WTC11 (cell line): ENCODE results near the gene SLC5A2. TPM values are rescaled to one million over a fixed set of nuclear protein-coding genes. Genes with fewer than 3 reads are reported as not detected.

ENCODE experiments used
- ATAC-seq: fragments of 200-7000 bp; cut with Tn5 transposase; 2 replicates; pipeline ENCODE4 v1.10.0; 2021; ENCODE audit warnings: mild to moderate bottlenecking, moderate library complexity
- CTCF ChIA-PET: fragments of 300-600 bp; sonication (Branson Sonifier 250); formaldehyde crosslinking; loops from one replicate; lab custom pipeline; 2021; ENCODE audit warnings: antibody characterized with exemption; lab: Charles Lee
- POLR2A ChIA-PET: fragments of 350-600 bp; sonication (Branson Sonifier 250); formaldehyde crosslinking; loops from one replicate; lab custom pipeline; 2021; ENCODE audit warnings: antibody characterized with exemption; lab: Charles Lee
- DNase-seq: peaks from one replicate; pipeline ENCODE4 v3.0.0; 2021; ENCODE audit warnings: low spot score
- H3K27ac Mint-ChIP-seq: 2 replicates; pipeline ENCODE4 v1.8.0; 2021; ENCODE audit warnings: mixed read lengths
- H3K27me3 Mint-ChIP-seq: 2 replicates; pipeline ENCODE4 v1.8.0; 2021; ENCODE audit warnings: low read depth, mild to moderate bottlenecking, moderate library complexity, mixed read lengths
- H3K36me3 Mint-ChIP-seq: 2 replicates; pipeline ENCODE4 v1.8.0; 2021; ENCODE audit warnings: mixed read lengths
- H3K4me1 Mint-ChIP-seq: 2 replicates; pipeline ENCODE4 v1.8.0; 2022; ENCODE audit warnings: mixed read lengths
- H3K4me3 Mint-ChIP-seq: 2 replicates; pipeline ENCODE4 v1.8.0; 2021; ENCODE audit warnings: mild to moderate bottlenecking, moderate library complexity, mixed read lengths
- H3K9me3 Mint-ChIP-seq: 2 replicates; pipeline ENCODE4 v1.8.0; 2021; ENCODE audit warnings: mixed read lengths
- AFF4 ChIP-seq: sonication (generic); formaldehyde crosslinking; IDR thresholded peaks from 2 replicates; pipeline ENCODE4 v1.8.1; 2023; ENCODE audit warnings: mild to moderate bottlenecking, missing genetic modification reagents, borderline replicate concordance
- CBFB ChIP-seq: sonication (generic); formaldehyde crosslinking; IDR thresholded peaks from 2 replicates; pipeline ENCODE4 v1.8.1; 2022; ENCODE audit warnings: mild to moderate bottlenecking, low read depth, missing genetic modification reagents
- CREB1 ChIP-seq: sonication (generic); formaldehyde crosslinking; IDR thresholded peaks from 2 replicates; pipeline ENCODE4 v1.8.0; 2023; ENCODE audit warnings: mild to moderate bottlenecking, missing genetic modification reagents
- EMX1 ChIP-seq: fragments of 250-450 bp; sonication (Bioruptor Pico); IDR thresholded peaks from 2 replicates; pipeline ENCODE4 v1.8.0; 2021; ENCODE audit warnings: mild to moderate bottlenecking
- GTF2I ChIP-seq: fragments of 250-450 bp; sonication (Bioruptor Pico); conservative IDR thresholded peaks from 2 replicates; pipeline ENCODE4 v1.4.0; 2021; ENCODE audit warnings: mild to moderate bottlenecking
- HMGA2 ChIP-seq: fragments of 250-450 bp; sonication (Bioruptor Pico); IDR thresholded peaks from 2 replicates; pipeline ENCODE4 v1.4.0; 2021; ENCODE audit warnings: mild to moderate bottlenecking, moderate library complexity
- KAT7 ChIP-seq: sonication (generic); formaldehyde crosslinking; IDR thresholded peaks from 2 replicates; pipeline ENCODE4 v1.8.1; 2023; ENCODE audit warnings: missing genetic modification reagents, mild to moderate bottlenecking, borderline replicate concordance
- NFYB ChIP-seq: sonication (generic); formaldehyde crosslinking; conservative IDR thresholded peaks from 2 replicates; pipeline ENCODE4 v1.8.0; 2022; ENCODE audit warnings: low read depth, missing genetic modification reagents
- NR1H2 ChIP-seq: sonication (generic); formaldehyde crosslinking; IDR thresholded peaks from 2 replicates; pipeline ENCODE4 v1.9.0; 2021; ENCODE audit warnings: mild to moderate bottlenecking, moderate library complexity, missing genetic modification reagents
- PREB ChIP-seq: sonication (generic); formaldehyde crosslinking; IDR thresholded peaks from 2 replicates; pipeline ENCODE4 v1.8.1; 2022; ENCODE audit warnings: mild to moderate bottlenecking, missing genetic modification reagents, moderate library complexity, borderline replicate concordance
- RORB ChIP-seq: fragments of 250-450 bp; sonication (Bioruptor Pico); IDR thresholded peaks from 2 replicates; pipeline ENCODE4 v1.9.0; 2021; ENCODE audit warnings: mild to moderate bottlenecking
- SMAD4 ChIP-seq: sonication (generic); formaldehyde crosslinking; IDR thresholded peaks from 2 replicates; pipeline ENCODE4 v1.8.0; 2022; ENCODE audit warnings: mild to moderate bottlenecking, missing genetic modification reagents
- SOX15 ChIP-seq: fragments of 250-450 bp; sonication (Bioruptor Pico); IDR thresholded peaks from 2 replicates; pipeline ENCODE4 v1.9.0; 2021; ENCODE audit warnings: mild to moderate bottlenecking
- TCF7 ChIP-seq: sonication (generic); formaldehyde crosslinking; IDR thresholded peaks from 2 replicates; pipeline ENCODE4 v1.8.0; 2022; ENCODE audit warnings: mild to moderate bottlenecking, low read depth, missing genetic modification reagents, moderate library complexity
- TEAD1 ChIP-seq: sonication (generic); formaldehyde crosslinking; IDR thresholded peaks from 2 replicates; pipeline ENCODE4 v1.8.0; 2022; ENCODE audit warnings: mild to moderate bottlenecking, missing genetic modification reagents
- TEAD4 ChIP-seq: sonication (generic); formaldehyde crosslinking; IDR thresholded peaks from 2 replicates; pipeline ENCODE4 v1.8.0; 2022; ENCODE audit warnings: mild to moderate bottlenecking, missing genetic modification reagents
- TP53 ChIP-seq: sonication (generic); formaldehyde crosslinking; IDR thresholded peaks from 2 replicates; pipeline ENCODE4 v1.8.1; 2023; ENCODE audit warnings: mild to moderate bottlenecking, missing genetic modification reagents
- ZBTB21 ChIP-seq: sonication (generic); formaldehyde crosslinking; IDR thresholded peaks from 2 replicates; pipeline ENCODE4 v1.8.1; 2023; ENCODE audit warnings: mild to moderate bottlenecking, missing genetic modification reagents, borderline replicate concordance
- ZNF232 ChIP-seq: sonication (generic); formaldehyde crosslinking; IDR thresholded peaks from 2 replicates; pipeline ENCODE4 v1.8.0; 2022; ENCODE audit warnings: mild to moderate bottlenecking, missing genetic modification reagents
- ZNF263 ChIP-seq: sonication (generic); formaldehyde crosslinking; IDR thresholded peaks from 2 replicates; pipeline ENCODE4 v1.8.1; 2022; ENCODE audit warnings: low read depth, mild to moderate bottlenecking, moderate library complexity, missing genetic modification reagents
- ZNF396 ChIP-seq: fragments of 250-450 bp; sonication (Bioruptor Pico); IDR thresholded peaks from 2 replicates; pipeline ENCODE4 v1.8.0; 2021; ENCODE audit warnings: mild to moderate bottlenecking, moderate library complexity, borderline replicate concordance
- ZNF416 ChIP-seq: fragments of 250-450 bp; sonication (Bioruptor Pico); IDR thresholded peaks from 2 replicates; pipeline ENCODE4 v1.9.0; 2021; ENCODE audit warnings: mild to moderate bottlenecking, inconsistent platforms
- total RNA-seq: library from RNA; stranded (reverse); gene quantifications from 3 replicates; pipeline ENCODE4 v1.2.3, GENCODE V29; 2021
- TF ChIP-seq, protein P1 (sequence below): sonication (generic); formaldehyde crosslinking; IDR thresholded peaks from 2 replicates; pipeline ENCODE4 v1.8.0; 2023; ENCODE audit warnings: missing genetic modification reagents
- TF ChIP-seq, protein P2 (sequence below): sonication (generic); formaldehyde crosslinking; IDR thresholded peaks from 2 replicates; pipeline ENCODE4 v1.8.1; 2022; ENCODE audit warnings: low read depth, mild to moderate bottlenecking, moderate library complexity, missing genetic modification reagents, borderline replicate concordance
- TF ChIP-seq, protein P3 (sequence below): fragments of 250-450 bp; sonication (Bioruptor Pico); IDR thresholded peaks from 2 replicates; pipeline ENCODE4 v1.8.0; 2021; ENCODE audit warnings: mild to moderate bottlenecking
- TF ChIP-seq, protein P4 (sequence below): sonication (generic); formaldehyde crosslinking; conservative IDR thresholded peaks from 2 replicates; pipeline ENCODE4 v1.8.1; 2022; ENCODE audit warnings: mild to moderate bottlenecking, missing genetic modification reagents

SLC5A2 gene
- total RNA-seq, 1 experiment from 2014 or later = 0.83 TPM

GRCh38 chr16:31484491-31485171 lies 1.7 kb downstream of the SLC5A2 start:
- Mint-ChIP-seq H3K4me3 (no peak overlapping the region), H3K9me3 (no peaks in the 10 kb centered on the region), H3K27me3 (peaks cover 92% of the 10 kb centered on the region), H3K36me3 (no peaks in the 10 kb centered on the region), H3K27ac (no peak overlapping the region), H3K4me1 (peaks cover 8% of the 10 kb centered on the region)
- ATAC-seq (peak; percentile 4; the same call in 1 of the 2 replicates), DNase-seq (peak; percentile 43)
- TF ChIP-seq TP53 (CRISPR knock-in tag) = no peak
- TF ChIP-seq SOX15 = no peak
- TF ChIP-seq RORB (CRISPR knock-in tag) = no peak
- TF ChIP-seq GTF2I (CRISPR knock-in tag) = no peak
- no peak for TF ChIP-seq TEAD4 (CRISPR knock-in tag)
- TF ChIP-seq, protein P1, sequence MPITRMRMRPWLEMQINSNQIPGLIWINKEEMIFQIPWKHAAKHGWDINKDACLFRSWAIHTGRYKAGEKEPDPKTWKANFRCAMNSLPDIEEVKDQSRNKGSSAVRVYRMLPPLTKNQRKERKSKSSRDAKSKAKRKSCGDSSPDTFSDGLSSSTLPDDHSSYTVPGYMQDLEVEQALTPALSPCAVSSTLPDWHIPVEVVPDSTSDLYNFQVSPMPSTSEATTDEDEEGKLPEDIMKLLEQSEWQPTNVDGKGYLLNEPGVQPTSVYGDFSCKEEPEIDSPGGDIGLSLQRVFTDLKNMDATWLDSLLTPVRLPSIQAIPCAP (CRISPR knock-in tag) = no peak
- no peak for TF ChIP-seq TEAD1 (CRISPR knock-in tag)
- no peak for TF ChIP-seq ZNF232 (CRISPR knock-in tag)
- TF ChIP-seq NFYB (CRISPR knock-in tag) = no peak
- TF ChIP-seq NR1H2 = no peak
- no peak for TF ChIP-seq SMAD4
- TF ChIP-seq, protein P2, sequence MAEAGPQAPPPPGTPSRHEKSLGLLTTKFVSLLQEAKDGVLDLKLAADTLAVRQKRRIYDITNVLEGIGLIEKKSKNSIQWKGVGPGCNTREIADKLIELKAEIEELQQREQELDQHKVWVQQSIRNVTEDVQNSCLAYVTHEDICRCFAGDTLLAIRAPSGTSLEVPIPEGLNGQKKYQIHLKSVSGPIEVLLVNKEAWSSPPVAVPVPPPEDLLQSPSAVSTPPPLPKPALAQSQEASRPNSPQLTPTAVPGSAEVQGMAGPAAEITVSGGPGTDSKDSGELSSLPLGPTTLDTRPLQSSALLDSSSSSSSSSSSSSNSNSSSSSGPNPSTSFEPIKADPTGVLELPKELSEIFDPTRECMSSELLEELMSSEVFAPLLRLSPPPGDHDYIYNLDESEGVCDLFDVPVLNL (CRISPR knock-in tag) = no peak
- TF ChIP-seq, protein P3, sequence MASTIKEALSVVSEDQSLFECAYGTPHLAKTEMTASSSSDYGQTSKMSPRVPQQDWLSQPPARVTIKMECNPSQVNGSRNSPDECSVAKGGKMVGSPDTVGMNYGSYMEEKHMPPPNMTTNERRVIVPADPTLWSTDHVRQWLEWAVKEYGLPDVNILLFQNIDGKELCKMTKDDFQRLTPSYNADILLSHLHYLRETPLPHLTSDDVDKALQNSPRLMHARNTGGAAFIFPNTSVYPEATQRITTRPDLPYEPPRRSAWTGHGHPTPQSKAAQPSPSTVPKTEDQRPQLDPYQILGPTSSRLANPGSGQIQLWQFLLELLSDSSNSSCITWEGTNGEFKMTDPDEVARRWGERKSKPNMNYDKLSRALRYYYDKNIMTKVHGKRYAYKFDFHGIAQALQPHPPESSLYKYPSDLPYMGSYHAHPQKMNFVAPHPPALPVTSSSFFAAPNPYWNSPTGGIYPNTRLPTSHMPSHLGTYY (CRISPR knock-in tag) = no peak
- TF ChIP-seq CBFB (CRISPR knock-in tag) = no peak
- TF ChIP-seq ZNF396 = no peak
- no peak for TF ChIP-seq ZBTB21 (CRISPR knock-in tag)
- no peak for TF ChIP-seq ZNF416
- TF ChIP-seq PREB (CRISPR knock-in tag) = no peak
- no peak for TF ChIP-seq TCF7 (CRISPR knock-in tag)
- no peak for TF ChIP-seq KAT7 (CRISPR knock-in tag)
- ChIA-PET POLR2A (no interaction called here), CTCF (interaction anchor here (1.6 kb wide), 1 partner anchor 12 kb away, joined by 5 read pairs; no protein-coding TSS in a partner anchor)

GRCh38 chr16:31485571-31485970 lies 2.6 kb downstream of the SLC5A2 start:
- DNase-seq (no peak), ATAC-seq (no peak)
- ChIA-PET CTCF (interaction anchor here (1.6 kb wide), 1 partner anchor 12 kb away, joined by 5 read pairs; no protein-coding TSS in a partner anchor), POLR2A (no interaction called here)
- peaks cover 89% of the 10 kb centered on the region for H3K27me3 Mint-ChIP-seq
- no peaks in the 10 kb centered on the region for H3K9me3 Mint-ChIP-seq
- H3K27ac Mint-ChIP-seq = no peak overlapping the region
- H3K36me3 Mint-ChIP-seq = peaks cover under 1% of the 10 kb centered on the region; the same call in 1 of the 2 replicates
- 0 out of 2 replicates have a peak overlapping the region, but pooled peaks have one; percentile 24 for H3K4me3 Mint-ChIP-seq
- H3K4me1 Mint-ChIP-seq = peaks cover 8% of the 10 kb centered on the region
- TF ChIP-seq TEAD1 (CRISPR knock-in tag) = no peak
- TF ChIP-seq EMX1 (CRISPR knock-in tag) = no peak
- no peak for TF ChIP-seq SMAD4
- no peak for TF ChIP-seq CREB1 (CRISPR knock-in tag)
- no peak for TF ChIP-seq AFF4 (CRISPR knock-in tag)
- no peak for TF ChIP-seq NR1H2
- no peak for TF ChIP-seq HMGA2 (CRISPR knock-in tag)
- TF ChIP-seq ZNF396 = no peak
- TF ChIP-seq, protein P4, sequence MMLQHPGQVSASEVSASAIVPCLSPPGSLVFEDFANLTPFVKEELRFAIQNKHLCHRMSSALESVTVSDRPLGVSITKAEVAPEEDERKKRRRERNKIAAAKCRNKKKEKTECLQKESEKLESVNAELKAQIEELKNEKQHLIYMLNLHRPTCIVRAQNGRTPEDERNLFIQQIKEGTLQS (CRISPR knock-in tag) = no peak
- no peak for TF ChIP-seq ZNF263 (CRISPR knock-in tag)
